GM10248 (cell line): ENCODE measurements around the gene HOXD13.

ENCODE experiments used
- CTCF ChIA-PET: fragments of 300-600 bp; sonication (Branson Sonifier 250); formaldehyde crosslinking; extraction: SDS; loops from one replicate; lab custom pipeline; 2021; ENCODE audit warnings: antibody characterized with exemption; lab: Yijun Ruan, JAX
- POLR2A ChIA-PET: fragments of 350-650 bp; sonication (Branson Sonifier 250); formaldehyde crosslinking; extraction: SDS; loops from one replicate; lab custom pipeline; 2020; ENCODE audit warnings: antibody characterized with exemption; lab: Yijun Ruan, JAX
- DNase-seq: peaks from one replicate; pipeline ENCODE4 v3.0.0; 2012; ENCODE audit errors: extremely low spot score
- CTCF ChIP-seq: IDR thresholded peaks from 2 replicates; pipeline ENCODE4 v1.5.1; 2012; ENCODE audit warnings: mild to moderate bottlenecking, low read depth; ENCODE audit errors: extremely low read depth, missing control alignments, control extremely low read depth

HOXD13 gene

GRCh38 chr2:176105730-176106580 lies 13.4 kb downstream of the HOXD13 start:
- ChIA-PET CTCF (no interaction called here), POLR2A (no interaction called here)
- DNase-seq, result no peak
- no peak for TF ChIP-seq CTCF

GRCh38 chr2:176106581-176107539 lies 14.3 kb downstream of the HOXD13 start, which contains the start of gene HOXD11:
HOXD11 (plus strand) TSS chr2:176107280; CDS start chr2:176107356, 76 bp downstream.
- no peak for DNase-seq
- POLR2A ChIA-PET, result no interaction called here
- no peak for TF ChIP-seq CTCF
- CTCF ChIA-PET, result no interaction called here

- CTCF ChIA-PET, result no interaction called here
- POLR2A ChIA-PET, result no interaction called here
- no peak for DNase-seq
- no peak for TF ChIP-seq CTCF
Measured at GRCh38 chr2:176107731-176108181, 15.2 kb downstream of the HOXD13 start.

- TF ChIP-seq CTCF, result no peak
- POLR2A ChIA-PET, result no interaction called here
- no peak for DNase-seq
- CTCF ChIA-PET, result interaction anchor here (1.0 to 2.4 kb wide), 8 partner anchors 12 to 529 kb away, joined by 3 to 19 read pairs (median 5); no protein-coding TSS in a partner anchor
Measured at GRCh38 chr2:176109192-176109901, 16.8 kb downstream of the HOXD13 start.

GRCh38 chr2:176109946-176110345 lies 17.4 kb downstream of the HOXD13 start:
- TF ChIP-seq CTCF, result no peak
- ChIA-PET CTCF (interaction anchor here (1.0 to 2.4 kb wide), 13 partner anchors 8 to 542 kb away, joined by 3 to 19 read pairs (median 5); no protein-coding TSS in a partner anchor), POLR2A (no interaction called here)
- no peak for DNase-seq
